Skeletal muscle satellite cell (primary cell): ENCODE results near the gene ZNF334. TPM values are rescaled to one million over a fixed set of nuclear protein-coding genes. Genes with fewer than 3 reads are reported as not detected.
A peak's percentile ranks its signal among the peaks of the same experiment; 100 is the strongest.

Experiments
- H3K27me3 ChIP-seq: 2 replicates; pipeline ENCODE4 v1.7.0; 2013; ENCODE audit warnings: low read length; ENCODE audit not compliant: control insufficient read depth, insufficient read depth
- H3K36me3 ChIP-seq: 2 replicates; pipeline ENCODE4 v1.7.0; 2013; ENCODE audit warnings: mild to moderate bottlenecking, control low read depth, low read length; ENCODE audit not compliant: insufficient read depth
- H3K4me1 ChIP-seq: 2 replicates; pipeline ENCODE4 v1.7.0; 2013; ENCODE audit warnings: low read length; ENCODE audit not compliant: control insufficient read depth, insufficient read depth
- H3K4me2 ChIP-seq: 2 replicates; pipeline ENCODE4 v1.7.0; 2013; ENCODE audit warnings: mild to moderate bottlenecking, low read length
- H3K4me3 ChIP-seq: 2 replicates; pipeline ENCODE4 v1.7.0; 2013; ENCODE audit warnings: low read length
- H3K9ac ChIP-seq: 2 replicates; pipeline ENCODE4 v1.7.0; 2013; ENCODE audit warnings: mild to moderate bottlenecking, low read depth, low read length, moderate library complexity
- H3K9me3 ChIP-seq: replicated peaks from 2 replicates; pipeline ENCODE4 v1.7.0; 2013; ENCODE audit warnings: mild to moderate bottlenecking, control low read depth, low read length
- total RNA-seq: library from RNA; depleted of rRNA; stranded (reverse); fragments of >200 nt; gene quantifications from 2 replicates; pipeline ENCODE4 v1.2.3, GENCODE V29; 2012; rRNA removed

Gene ZNF334
- total RNA-seq = under 0.01 and 1.5 TPM in 2 replicates

DNA sequence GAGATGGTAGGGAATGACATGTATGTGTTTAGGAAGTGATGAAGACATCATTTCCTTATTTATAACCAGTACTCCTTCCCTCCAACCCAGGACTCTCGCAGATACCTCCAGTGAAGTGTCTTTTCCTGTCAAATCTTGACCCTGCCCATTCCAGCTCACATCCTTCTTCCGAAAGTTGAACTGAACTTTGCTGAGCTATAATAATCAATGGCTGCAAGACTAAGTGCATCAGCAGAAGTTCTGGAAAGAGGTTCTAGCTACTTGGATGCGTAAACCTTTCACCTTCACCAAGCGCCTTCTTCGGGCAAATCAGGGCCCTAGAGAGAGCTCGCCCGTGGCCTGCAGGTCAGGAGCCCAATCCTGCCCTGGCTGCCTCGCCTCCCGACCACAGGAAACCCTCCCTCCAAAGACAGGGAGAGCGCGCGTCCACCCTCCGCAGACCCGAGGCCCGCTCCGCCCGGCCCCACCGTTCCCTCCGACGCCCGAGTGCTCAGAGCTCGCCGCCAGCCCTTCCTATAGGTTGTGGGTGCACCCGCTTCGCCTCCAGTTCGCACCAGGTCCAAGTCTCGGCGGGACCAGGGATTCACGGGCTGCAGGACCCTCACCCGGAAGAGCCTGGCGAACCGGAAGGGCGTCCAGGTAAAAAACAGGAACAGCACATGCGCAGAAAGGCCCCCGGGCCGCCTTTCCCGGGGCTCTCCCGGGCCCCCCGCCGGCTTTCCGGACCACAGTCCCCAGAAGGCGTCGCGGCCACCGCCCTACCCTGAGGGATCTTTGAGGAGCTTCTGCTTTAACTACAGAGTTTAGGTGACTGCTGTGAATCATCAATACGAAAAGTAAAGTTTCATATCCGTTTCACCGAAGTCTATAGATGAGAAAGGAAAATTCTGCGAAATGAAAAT lies at the start of gene ZNF334:
Gene ZNF334, minus strand, starts transcription at position 617 of the 902 bp plus-strand sequence. CDS start 1,457 bp downstream, outside the sequence.
- H3K4me1 ChIP-seq = peaks cover 4% of the 10 kb centered on the region

DNA sequence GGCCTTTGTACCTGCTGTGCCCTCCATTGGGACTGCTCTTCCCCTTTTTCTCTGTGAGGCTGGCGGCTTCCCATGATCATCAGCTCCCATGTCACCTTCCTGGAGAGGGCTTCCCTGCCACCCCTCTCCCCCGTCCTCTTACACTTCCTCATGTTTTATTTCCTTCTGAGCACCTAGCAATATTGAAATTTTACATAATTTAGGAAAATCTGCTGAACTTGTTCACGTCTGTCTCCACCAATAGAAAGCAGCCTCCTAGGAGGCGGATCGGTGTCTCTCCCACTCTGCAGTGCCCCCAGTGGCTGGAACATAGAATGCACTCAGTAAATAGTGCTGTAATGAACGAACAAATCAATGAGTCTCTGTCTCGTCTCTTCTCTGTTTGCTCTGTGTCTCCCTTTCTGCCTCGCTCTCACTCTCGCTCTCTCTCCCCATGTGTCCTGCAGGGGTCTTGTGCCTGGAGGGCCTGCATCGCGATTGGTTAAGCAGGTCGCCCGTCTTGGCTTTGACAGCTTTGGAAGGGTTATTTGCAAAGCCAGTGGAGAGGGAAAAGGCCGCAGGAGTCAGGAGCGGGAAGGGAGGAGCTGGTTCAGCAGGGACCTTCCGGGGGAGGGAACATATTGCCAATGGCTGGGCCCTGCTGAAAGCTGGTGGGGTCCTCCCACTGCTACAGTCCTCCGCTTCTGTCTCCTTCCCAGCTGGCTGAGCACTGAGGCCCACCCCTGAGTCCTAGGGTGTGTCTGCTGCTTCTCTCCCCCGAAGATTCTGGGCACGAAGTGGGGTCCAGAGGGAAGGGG lies 49.2 kb upstream of the ZNF334 start:
- Histone ChIP-seq H3K9ac (no peak overlapping the region), H3K4me1 (no peaks in the 10 kb centered on the region), H3K4me3 (peak overlapping the region; percentile 40), H3K9me3 (no peaks in the 10 kb centered on the region), H3K4me2 (peak overlapping the region; percentile 75), H3K36me3 (no peaks in the 10 kb centered on the region), H3K27me3 (peaks cover 3% of the 10 kb centered on the region)

More for the DNA sequence above, at the start of gene ZNF334:
- H3K27me3 ChIP-seq = peaks cover 7% of the 10 kb centered on the region
- no peaks in the 10 kb centered on the region for H3K9me3 ChIP-seq
- H3K36me3 ChIP-seq = no peaks in the 10 kb centered on the region
- peak within 1 kb of the TSS; percentile 89 for H3K4me2 ChIP-seq
- peak within 1 kb of the TSS; percentile 89 for H3K4me3 ChIP-seq
- peak within 1 kb of the TSS; percentile 79 for H3K9ac ChIP-seq

- Histone ChIP-seq H3K36me3 (no peaks in the 10 kb centered on the region), H3K4me2 (peak overlapping the region; percentile 75), H3K4me1 (no peaks in the 10 kb centered on the region), H3K9ac (no peak overlapping the region), H3K9me3 (no peaks in the 10 kb centered on the region), H3K27me3 (no peaks in the 10 kb centered on the region), H3K4me3 (no peak overlapping the region)
These were observed 48.6 kb upstream of the ZNF334 start for GRCh38 chr20:46562009-46562372.

GRCh38 chr20:46559685-46560440 lies 46.5 kb upstream of the ZNF334 start:
- Histone ChIP-seq H3K4me2 (no peak overlapping the region), H3K4me3 (no peak overlapping the region), H3K4me1 (no peaks in the 10 kb centered on the region), H3K9ac (no peak overlapping the region), H3K27me3 (peaks cover 3% of the 10 kb centered on the region), H3K36me3 (no peaks in the 10 kb centered on the region), H3K9me3 (no peaks in the 10 kb centered on the region)

DNA sequence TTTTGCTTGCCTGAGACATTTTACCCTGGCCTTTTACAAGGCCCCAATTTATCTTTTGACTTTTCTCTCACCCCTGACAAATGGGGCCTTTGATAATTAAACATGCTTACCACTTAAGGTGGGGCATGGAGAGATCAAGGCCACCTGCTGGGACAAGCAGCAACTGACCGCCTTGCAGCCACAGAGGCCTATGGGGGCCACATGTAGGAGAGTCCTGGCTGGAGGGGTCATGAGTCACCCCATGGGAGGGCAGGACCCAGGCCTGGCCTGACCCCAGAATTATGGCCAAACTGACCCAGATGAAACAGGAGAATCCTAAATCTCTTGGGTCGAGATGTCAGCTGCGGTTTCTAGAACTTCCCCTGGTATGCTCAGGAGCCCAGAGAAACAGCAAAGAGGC lies 45.6 kb upstream of the ZNF334 start:
- Histone ChIP-seq H3K4me2 (no peak overlapping the region), H3K36me3 (no peaks in the 10 kb centered on the region), H3K9ac (no peak overlapping the region), H3K9me3 (no peaks in the 10 kb centered on the region), H3K4me3 (no peak overlapping the region), H3K4me1 (no peaks in the 10 kb centered on the region), H3K27me3 (peaks cover 3% of the 10 kb centered on the region)

- Histone ChIP-seq H3K9ac (no peak overlapping the region), H3K4me2 (no peak overlapping the region), H3K4me1 (no peaks in the 10 kb centered on the region), H3K27me3 (peaks cover 3% of the 10 kb centered on the region), H3K9me3 (no peaks in the 10 kb centered on the region), H3K36me3 (no peaks in the 10 kb centered on the region), H3K4me3 (no peak overlapping the region)
These were observed 45.2 kb upstream of the ZNF334 start for GRCh38 chr20:46558511-46558959.

GRCh38 chr20:46557231-46557956 lies 44.0 kb upstream of the ZNF334 start:
- Histone ChIP-seq H3K9me3 (no peaks in the 10 kb centered on the region), H3K27me3 (peaks cover 3% of the 10 kb centered on the region), H3K36me3 (no peaks in the 10 kb centered on the region), H3K4me3 (no peak overlapping the region), H3K4me1 (no peaks in the 10 kb centered on the region), H3K9ac (no peak overlapping the region), H3K4me2 (no peak overlapping the region)

- Histone ChIP-seq H3K9me3 (no peaks in the 10 kb centered on the region), H3K9ac (no peak overlapping the region), H3K4me3 (no peak overlapping the region), H3K4me2 (no peak overlapping the region), H3K4me1 (no peaks in the 10 kb centered on the region), H3K36me3 (no peaks in the 10 kb centered on the region), H3K27me3 (peaks cover 6% of the 10 kb centered on the region)
These were observed 42.1 kb upstream of the ZNF334 start for GRCh38 chr20:46555370-46555956.

DNA sequence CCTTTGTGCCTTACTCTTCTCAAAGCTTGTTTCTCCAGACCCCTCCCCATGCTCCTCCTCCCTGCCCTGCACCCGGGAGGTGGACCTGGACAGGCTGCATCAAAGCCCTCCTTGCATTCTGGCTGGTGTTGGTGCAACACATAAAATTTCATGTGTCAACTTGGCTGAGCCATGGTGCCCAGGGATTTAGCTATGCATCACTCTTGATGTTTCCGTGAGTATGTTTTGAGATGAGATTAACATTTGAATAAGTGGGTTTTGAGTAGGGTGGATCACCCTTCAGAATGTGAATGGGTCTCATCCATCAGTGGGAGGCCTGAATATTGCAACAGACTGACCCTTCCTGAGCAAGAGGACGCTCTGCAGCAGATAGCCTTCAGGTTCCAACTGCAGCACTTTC lies 41.5 kb upstream of the ZNF334 start:
- H3K4me2 ChIP-seq = no peak overlapping the region
- H3K36me3 ChIP-seq = no peaks in the 10 kb centered on the region
- no peaks in the 10 kb centered on the region for H3K9me3 ChIP-seq
- no peak overlapping the region for H3K4me3 ChIP-seq
- H3K4me1 ChIP-seq = no peaks in the 10 kb centered on the region
- no peak overlapping the region for H3K9ac ChIP-seq
- peaks cover 11% of the 10 kb centered on the region for H3K27me3 ChIP-seq

- Histone ChIP-seq H3K4me3 (no peak overlapping the region), H3K4me1 (no peaks in the 10 kb centered on the region), H3K9ac (no peak overlapping the region), H3K9me3 (no peaks in the 10 kb centered on the region), H3K27me3 (peaks cover 12% of the 10 kb centered on the region), H3K4me2 (no peak overlapping the region), H3K36me3 (no peaks in the 10 kb centered on the region)
These were observed 40.6 kb upstream of the ZNF334 start for GRCh38 chr20:46553926-46554325.
